Osteoblast (primary cell): Measurements from ENCODE around the gene COL25A1. TPM values are rescaled to one million over a fixed set of nuclear protein-coding genes. Genes with fewer than 3 reads are reported as not detected.

Experiments used
- DNase-seq: peaks from one replicate; pipeline ENCODE4 v3.0.0; 2011; ENCODE audit warnings: low spot score, mixed read lengths; ENCODE audit not compliant: insufficient read length; ENCODE audit errors: missing footprints
- H2AFZ ChIP-seq: 2 replicates; pipeline ENCODE4 v1.6.0; 2011; ENCODE audit warnings: mild to moderate bottlenecking, low read length
- H3K27ac ChIP-seq: 2 replicates; pipeline ENCODE4 v1.5.1; 2011; ENCODE audit warnings: mild to moderate bottlenecking, low read depth, low read length, moderate library complexity
- H3K27me3 ChIP-seq: 2 replicates; pipeline ENCODE4 v1.6.0; 2012; ENCODE audit warnings: mild to moderate bottlenecking, control low read depth, inconsistent platforms, low read length, moderate library complexity; ENCODE audit not compliant: insufficient read depth
- H3K36me3 ChIP-seq: 2 replicates; pipeline ENCODE4 v1.5.1; 2011; ENCODE audit warnings: mild to moderate bottlenecking, low read length, control low read depth, moderate library complexity; ENCODE audit not compliant: insufficient read depth
- H3K4me1 ChIP-seq: 2 replicates; pipeline ENCODE4 v1.5.1; 2011; ENCODE audit warnings: mild to moderate bottlenecking, low read length, control low read depth, moderate library complexity; ENCODE audit not compliant: insufficient read depth
- H3K4me2 ChIP-seq: 2 replicates; pipeline ENCODE4 v1.6.0; 2011; ENCODE audit warnings: mild to moderate bottlenecking, low read length; ENCODE audit not compliant: insufficient read depth
- H3K4me3 ChIP-seq: fragments of 200-600 bp; sonication (generic); 3 replicates; pipeline ENCODE4 v1.5.1; 2012; ENCODE audit warnings: mild to moderate bottlenecking, low read length, inconsistent platforms; ENCODE audit not compliant: insufficient read depth
- H3K79me2 ChIP-seq: 2 replicates; pipeline ENCODE4 v1.6.0; 2012; ENCODE audit warnings: mild to moderate bottlenecking, low read length, control low read depth, inconsistent platforms; ENCODE audit not compliant: insufficient read depth
- H3K9me3 ChIP-seq: 2 replicates; pipeline ENCODE4 v1.5.1; 2011; ENCODE audit warnings: low read depth, low read length, control low read depth
- H4K20me1 ChIP-seq: 2 replicates; pipeline ENCODE4 v1.6.0; 2012; ENCODE audit warnings: mild to moderate bottlenecking, low read length, control low read depth; ENCODE audit not compliant: insufficient read depth
- total RNA-seq: library from RNA; depleted of rRNA; stranded (reverse); fragments of >200 nt; gene quantifications from 2 replicates; pipeline ENCODE4 v1.2.3, GENCODE V29; 2012
- TF ChIP-seq, protein P1 (sequence below): IDR thresholded peaks from 2 replicates; pipeline ENCODE4 v1.5.1; 2011; ENCODE audit warnings: mild to moderate bottlenecking, low read depth, low read length, moderate library complexity; ENCODE audit errors: extremely low read depth

Gene COL25A1
- total RNA-seq, 1 donor, result 1.4 TPM

DNA sequence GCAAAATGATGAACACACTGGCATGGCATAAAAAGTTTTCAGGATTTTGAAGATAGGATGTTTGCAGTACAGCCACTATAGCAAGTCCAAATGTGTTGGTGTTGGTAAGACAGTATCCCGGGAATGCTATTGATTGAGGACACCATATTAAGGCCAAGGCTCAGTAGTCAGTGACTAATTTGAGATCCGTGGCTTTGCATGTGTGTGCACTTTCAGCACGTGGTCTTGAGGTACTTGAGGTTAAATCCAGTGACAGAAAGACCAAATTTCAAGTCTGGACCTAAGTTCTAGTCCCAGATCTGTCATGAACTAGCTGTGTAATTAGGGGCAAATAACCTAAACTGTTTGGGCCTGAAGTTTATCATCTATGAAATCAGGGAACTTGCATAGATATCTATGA lies 463.1 kb downstream of the COL25A1 start:
- Histone ChIP-seq H3K4me2 (no peak overlapping the region), H3K4me3 (no peak overlapping the region), H3K27ac (no peak overlapping the region), H3K36me3 (no peaks in the 10 kb centered on the region), H3K79me2 (no peaks in the 10 kb centered on the region), H3K4me1 (peaks cover 4% of the 10 kb centered on the region), H3K27me3 (no peaks in the 10 kb centered on the region), H3K9me3 (no peaks in the 10 kb centered on the region), H2AFZ (no peak overlapping the region), H4K20me1 (no peaks in the 10 kb centered on the region)
- TF ChIP-seq, protein P1, sequence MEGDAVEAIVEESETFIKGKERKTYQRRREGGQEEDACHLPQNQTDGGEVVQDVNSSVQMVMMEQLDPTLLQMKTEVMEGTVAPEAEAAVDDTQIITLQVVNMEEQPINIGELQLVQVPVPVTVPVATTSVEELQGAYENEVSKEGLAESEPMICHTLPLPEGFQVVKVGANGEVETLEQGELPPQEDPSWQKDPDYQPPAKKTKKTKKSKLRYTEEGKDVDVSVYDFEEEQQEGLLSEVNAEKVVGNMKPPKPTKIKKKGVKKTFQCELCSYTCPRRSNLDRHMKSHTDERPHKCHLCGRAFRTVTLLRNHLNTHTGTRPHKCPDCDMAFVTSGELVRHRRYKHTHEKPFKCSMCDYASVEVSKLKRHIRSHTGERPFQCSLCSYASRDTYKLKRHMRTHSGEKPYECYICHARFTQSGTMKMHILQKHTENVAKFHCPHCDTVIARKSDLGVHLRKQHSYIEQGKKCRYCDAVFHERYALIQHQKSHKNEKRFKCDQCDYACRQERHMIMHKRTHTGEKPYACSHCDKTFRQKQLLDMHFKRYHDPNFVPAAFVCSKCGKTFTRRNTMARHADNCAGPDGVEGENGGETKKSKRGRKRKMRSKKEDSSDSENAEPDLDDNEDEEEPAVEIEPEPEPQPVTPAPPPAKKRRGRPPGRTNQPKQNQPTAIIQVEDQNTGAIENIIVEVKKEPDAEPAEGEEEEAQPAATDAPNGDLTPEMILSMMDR, result no peak
- no peak for DNase-seq

DNA sequence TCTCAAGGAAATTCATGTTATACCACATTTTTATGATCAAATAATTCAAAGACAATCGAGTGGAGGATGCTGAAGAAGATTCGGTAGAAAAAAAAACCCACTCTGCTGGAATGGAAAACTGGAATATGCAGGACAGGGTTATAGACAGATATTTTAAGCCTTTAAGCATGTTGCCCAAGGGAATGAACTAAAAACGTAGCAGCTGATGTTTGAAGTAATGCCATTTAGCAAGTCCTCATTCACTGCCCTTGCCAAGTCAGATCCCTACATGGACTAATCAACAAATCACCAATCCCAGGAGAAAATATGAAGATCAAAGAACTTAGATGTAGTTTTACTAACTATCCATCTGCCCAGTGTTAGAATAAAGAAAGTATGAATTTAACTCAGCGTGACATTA lies 464.0 kb downstream of the COL25A1 start:
- H3K4me2 ChIP-seq, result no peak overlapping the region
- no peaks in the 10 kb centered on the region for H3K27me3 ChIP-seq
- no peaks in the 10 kb centered on the region for H3K79me2 ChIP-seq
- no peak for DNase-seq
- peaks cover 9% of the 10 kb centered on the region for H3K4me1 ChIP-seq
- no peaks in the 10 kb centered on the region for H3K36me3 ChIP-seq
- H4K20me1 ChIP-seq, result no peaks in the 10 kb centered on the region
- no peaks in the 10 kb centered on the region for H3K9me3 ChIP-seq
- H2AFZ ChIP-seq, result no peak overlapping the region
- no peak overlapping the region for H3K27ac ChIP-seq
- TF ChIP-seq, protein P1, result no peak
- no peak overlapping the region for H3K4me3 ChIP-seq

DNA sequence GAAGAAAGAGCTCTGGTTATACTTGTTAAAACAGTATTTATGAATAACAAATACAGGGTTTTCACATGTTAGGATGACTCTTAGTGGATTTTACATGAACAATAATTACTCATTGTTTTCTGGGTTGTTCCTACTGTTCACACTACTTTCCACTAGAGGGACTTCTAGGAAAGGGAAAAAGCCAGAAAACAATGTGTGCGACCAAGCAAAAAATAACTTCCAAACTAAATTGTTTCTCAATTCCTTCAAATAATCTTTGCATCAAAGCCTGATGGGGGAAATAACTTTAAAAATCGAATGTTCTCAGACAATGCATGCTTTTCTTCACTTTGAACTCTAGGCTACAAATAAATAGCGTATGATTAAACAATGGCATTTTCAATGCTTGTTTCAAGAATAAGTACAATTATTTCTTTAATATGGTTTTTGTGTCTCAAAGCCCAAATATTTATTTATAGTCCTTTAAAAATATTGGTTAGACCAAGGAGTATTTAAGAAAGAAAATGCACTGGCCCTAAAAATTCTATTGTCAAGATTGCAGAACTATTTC lies 467.5 kb downstream of the COL25A1 start:
- no peak overlapping the region for H3K4me2 ChIP-seq
- no peaks in the 10 kb centered on the region for H3K9me3 ChIP-seq
- no peaks in the 10 kb centered on the region for H3K79me2 ChIP-seq
- no peaks in the 10 kb centered on the region for H3K27me3 ChIP-seq
- TF ChIP-seq, protein P1, result peak; percentile 75
- no peak overlapping the region for H3K27ac ChIP-seq
- H3K4me1 ChIP-seq, result peaks cover 9% of the 10 kb centered on the region
- H3K4me3 ChIP-seq, result no peak overlapping the region
- H4K20me1 ChIP-seq, result no peaks in the 10 kb centered on the region
- H2AFZ ChIP-seq, result no peak overlapping the region
- H3K36me3 ChIP-seq, result no peaks in the 10 kb centered on the region
- peak; percentile 60 for DNase-seq

DNA sequence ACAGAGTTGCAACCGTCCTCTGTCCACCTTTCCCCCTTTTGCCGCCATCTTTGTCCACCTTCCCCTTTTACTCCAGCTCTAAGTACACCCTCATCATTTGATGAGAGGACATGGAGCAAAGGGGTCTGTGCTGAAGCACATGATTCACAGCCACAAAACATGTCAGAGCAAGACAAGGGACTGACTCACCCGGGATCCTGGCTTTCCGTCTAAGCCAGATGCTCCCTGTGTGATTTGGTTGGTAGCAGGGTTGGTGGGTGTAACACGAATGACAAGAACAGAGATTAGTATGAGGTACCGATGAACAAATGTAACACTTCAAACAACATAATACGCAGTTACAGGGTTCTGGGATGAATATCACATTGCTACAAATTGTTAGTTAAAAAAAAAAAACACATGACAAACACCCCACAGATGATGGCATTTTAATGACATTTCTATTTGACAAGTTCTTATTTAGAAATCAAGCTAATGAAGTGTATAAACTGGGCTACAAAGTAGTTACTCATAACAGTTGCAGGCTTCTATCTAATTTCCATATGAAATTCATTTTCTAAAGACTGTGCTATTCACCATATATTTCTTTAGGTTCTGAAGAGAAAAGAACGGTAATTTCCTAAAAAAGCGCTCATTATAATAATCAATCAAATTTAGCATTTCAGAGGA lies 468.2 kb downstream of the COL25A1 start:
- Histone ChIP-seq H4K20me1 (no peaks in the 10 kb centered on the region), H3K79me2 (no peaks in the 10 kb centered on the region), H3K4me3 (no peak overlapping the region), H3K27me3 (no peaks in the 10 kb centered on the region), H2AFZ (no peak overlapping the region), H3K4me1 (peaks cover 9% of the 10 kb centered on the region), H3K36me3 (no peaks in the 10 kb centered on the region), H3K4me2 (peak overlapping the region; percentile 53), H3K9me3 (no peaks in the 10 kb centered on the region), H3K27ac (peak overlapping the region; percentile 37)
- DNase-seq, result peak; percentile 71
- TF ChIP-seq, protein P1, result no peak
